ENCODE measurements around the gene SOWAHA. TPM values are rescaled to one million over a fixed set of nuclear protein-coding genes. Genes with fewer than 3 reads are reported as not detected.

SOWAHA gene
- total RNA-seq, 1 donor from 2014 or later: not detected

DNA sequence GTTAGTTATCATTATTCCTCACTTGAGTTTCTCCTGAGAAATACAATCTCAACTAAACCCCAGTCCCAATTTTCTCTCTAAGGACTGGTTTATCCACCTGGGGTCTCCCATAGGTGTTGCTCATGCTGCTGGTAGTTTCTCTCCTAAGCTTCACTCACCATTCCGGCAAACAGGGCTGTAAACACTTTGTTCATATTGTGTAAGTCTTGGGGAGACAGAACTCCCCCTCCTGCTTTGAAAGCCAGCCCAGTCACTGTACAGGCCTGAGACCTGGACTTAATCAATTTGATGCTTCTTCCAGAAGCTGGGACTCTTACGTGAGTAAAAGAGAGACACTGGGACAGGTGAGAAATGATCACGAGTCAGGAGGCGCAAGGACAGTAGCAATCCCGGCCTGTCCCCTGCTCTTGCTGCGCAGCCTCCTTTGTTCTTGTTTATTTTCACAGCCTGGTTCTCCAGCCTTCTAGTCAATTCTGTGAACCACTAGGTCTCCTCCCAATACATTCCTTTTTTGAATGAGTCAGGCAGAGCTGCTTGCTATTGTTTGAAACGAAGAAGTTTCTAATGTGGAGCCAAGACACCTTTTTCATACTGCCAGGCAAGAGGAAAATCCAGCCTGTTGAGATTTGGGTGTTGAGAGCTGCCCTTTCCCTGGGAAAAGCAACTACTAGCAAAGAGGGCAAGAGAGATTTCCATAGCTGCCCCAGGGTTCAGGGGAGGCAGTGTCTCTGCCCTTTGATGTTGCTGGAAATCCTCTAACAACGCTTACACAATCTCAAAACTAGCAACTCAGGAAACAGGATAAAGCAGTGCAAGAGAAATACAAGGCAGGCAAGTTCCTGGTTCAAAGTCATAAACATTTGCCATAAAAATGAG lies 26.6 kb downstream of the SOWAHA start:
- no peaks in the 10 kb centered on the region for H3K27me3 Mint-ChIP-seq (ENCODE audit: unreplicated experiment)
- TF ChIP-seq, protein P1, sequence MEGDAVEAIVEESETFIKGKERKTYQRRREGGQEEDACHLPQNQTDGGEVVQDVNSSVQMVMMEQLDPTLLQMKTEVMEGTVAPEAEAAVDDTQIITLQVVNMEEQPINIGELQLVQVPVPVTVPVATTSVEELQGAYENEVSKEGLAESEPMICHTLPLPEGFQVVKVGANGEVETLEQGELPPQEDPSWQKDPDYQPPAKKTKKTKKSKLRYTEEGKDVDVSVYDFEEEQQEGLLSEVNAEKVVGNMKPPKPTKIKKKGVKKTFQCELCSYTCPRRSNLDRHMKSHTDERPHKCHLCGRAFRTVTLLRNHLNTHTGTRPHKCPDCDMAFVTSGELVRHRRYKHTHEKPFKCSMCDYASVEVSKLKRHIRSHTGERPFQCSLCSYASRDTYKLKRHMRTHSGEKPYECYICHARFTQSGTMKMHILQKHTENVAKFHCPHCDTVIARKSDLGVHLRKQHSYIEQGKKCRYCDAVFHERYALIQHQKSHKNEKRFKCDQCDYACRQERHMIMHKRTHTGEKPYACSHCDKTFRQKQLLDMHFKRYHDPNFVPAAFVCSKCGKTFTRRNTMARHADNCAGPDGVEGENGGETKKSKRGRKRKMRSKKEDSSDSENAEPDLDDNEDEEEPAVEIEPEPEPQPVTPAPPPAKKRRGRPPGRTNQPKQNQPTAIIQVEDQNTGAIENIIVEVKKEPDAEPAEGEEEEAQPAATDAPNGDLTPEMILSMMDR (IDR thresholded peaks at IDR 0.05; ENCODE audit: unreplicated experiment): no peak
- peak overlapping the region; percentile 91 for H3K27ac Mint-ChIP-seq (ENCODE audit: unreplicated experiment)

DNA sequence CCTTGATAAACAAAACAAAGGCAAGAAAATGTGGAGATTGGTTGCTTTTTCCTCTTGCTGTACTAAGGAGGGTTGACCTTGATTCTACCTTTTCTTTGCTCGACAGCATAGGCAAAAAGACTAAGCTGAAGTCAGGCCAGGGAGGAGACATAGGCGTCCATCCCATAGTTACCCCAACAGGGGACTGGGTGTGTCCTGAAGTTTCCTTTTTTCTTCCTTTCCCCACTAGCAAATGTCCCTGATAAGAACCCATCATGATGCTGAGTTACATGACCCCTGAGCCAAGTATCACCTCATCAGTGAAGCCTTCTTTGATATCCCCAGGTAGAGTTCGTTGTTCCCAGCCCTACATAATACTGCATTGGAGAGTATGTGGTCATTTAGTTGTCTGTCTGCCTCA lies 27.2 kb downstream of the SOWAHA start:
- no peaks in the 10 kb centered on the region for H3K27me3 Mint-ChIP-seq (ENCODE audit: unreplicated experiment)
- no peak for DNase-seq (ENCODE audit: low spot score)
- TF ChIP-seq, protein P1 (IDR thresholded peaks at IDR 0.05; ENCODE audit: unreplicated experiment): no peak

More for the DNA sequence above, 26.6 kb downstream of the SOWAHA start:
- no peaks in the 10 kb centered on the region for H3K36me3 Mint-ChIP-seq (ENCODE audit: low read depth, unreplicated experiment)
- DNase-seq (ENCODE audit: low spot score): no peak
- peaks cover 31% of the 10 kb centered on the region for H3K4me1 Mint-ChIP-seq (ENCODE audit: unreplicated experiment)
- H3K4me3 Mint-ChIP-seq (ENCODE audit: unreplicated experiment): no peak overlapping the region
- H3K9me3 Mint-ChIP-seq (ENCODE audit: unreplicated experiment): no peaks in the 10 kb centered on the region

DNA sequence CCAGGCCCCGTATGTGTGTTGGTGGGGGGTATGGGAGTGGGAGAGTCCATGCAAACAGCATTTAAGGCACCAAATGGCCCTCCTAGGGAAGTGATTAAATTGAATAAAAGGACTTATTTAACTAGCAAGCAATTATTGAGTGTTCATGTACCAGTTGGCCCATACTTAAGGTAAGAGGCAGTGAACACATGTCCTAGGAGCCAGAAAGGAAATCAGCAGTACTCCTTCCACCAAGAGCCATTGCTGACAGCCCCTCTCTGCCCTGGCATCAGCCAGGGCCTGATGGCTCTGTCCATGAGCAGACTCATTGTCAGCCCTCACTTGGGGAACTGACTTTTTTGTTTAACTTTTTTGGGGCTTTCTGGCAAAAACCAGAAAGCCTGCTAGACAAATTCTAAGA lies 27.8 kb downstream of the SOWAHA start:
- H3K9me3 Mint-ChIP-seq (ENCODE audit: unreplicated experiment): no peaks in the 10 kb centered on the region
- TF ChIP-seq, protein P1 (IDR thresholded peaks at IDR 0.05; ENCODE audit: unreplicated experiment): no peak
- peaks cover 2% of the 10 kb centered on the region for H3K27me3 Mint-ChIP-seq (ENCODE audit: unreplicated experiment)
- no peaks in the 10 kb centered on the region for H3K36me3 Mint-ChIP-seq (ENCODE audit: low read depth, unreplicated experiment)
- no peak overlapping the region for H3K4me3 Mint-ChIP-seq (ENCODE audit: unreplicated experiment)
- peak overlapping the region; percentile 91 for H3K27ac Mint-ChIP-seq (ENCODE audit: unreplicated experiment)
- H3K4me1 Mint-ChIP-seq (ENCODE audit: unreplicated experiment): peaks cover 31% of the 10 kb centered on the region
- no peak for DNase-seq (ENCODE audit: low spot score)

More for the DNA sequence above, 27.2 kb downstream of the SOWAHA start:
- Mint-ChIP-seq H3K4me3 (ENCODE audit: unreplicated experiment) (no peak overlapping the region), H3K27ac (ENCODE audit: unreplicated experiment) (peak overlapping the region; percentile 91), H3K4me1 (ENCODE audit: unreplicated experiment) (peaks cover 31% of the 10 kb centered on the region), H3K9me3 (ENCODE audit: unreplicated experiment) (no peaks in the 10 kb centered on the region), H3K36me3 (ENCODE audit: low read depth, unreplicated experiment) (no peaks in the 10 kb centered on the region)

DNA sequence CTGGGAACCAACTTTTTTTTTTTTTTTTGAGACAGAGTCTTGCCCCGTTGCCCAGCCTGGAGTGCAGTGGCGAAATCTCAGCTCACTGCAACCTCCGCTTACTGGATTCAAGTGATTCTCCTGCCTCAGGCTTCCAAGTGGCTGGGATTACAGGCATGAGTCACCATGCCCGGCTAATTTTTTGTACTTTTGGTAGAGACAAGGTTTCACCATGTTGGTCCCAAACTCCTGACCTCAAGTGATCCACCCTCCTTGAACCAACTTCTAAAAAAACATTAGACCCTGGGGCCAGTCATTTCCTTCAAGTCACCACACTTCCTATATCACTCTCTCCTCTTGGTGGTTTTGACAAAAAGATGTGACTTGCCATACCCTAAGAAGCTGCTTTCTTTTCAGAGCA lies 28.2 kb downstream of the SOWAHA start:
- TF ChIP-seq, protein P1 (IDR thresholded peaks at IDR 0.05; ENCODE audit: unreplicated experiment): no peak
- no peak for DNase-seq (ENCODE audit: low spot score)
- peaks cover 2% of the 10 kb centered on the region for H3K27me3 Mint-ChIP-seq (ENCODE audit: unreplicated experiment)
- no peak overlapping the region for H3K4me3 Mint-ChIP-seq (ENCODE audit: unreplicated experiment)
- H3K9me3 Mint-ChIP-seq (ENCODE audit: unreplicated experiment): no peaks in the 10 kb centered on the region
- peaks cover 29% of the 10 kb centered on the region for H3K4me1 Mint-ChIP-seq (ENCODE audit: unreplicated experiment)
- H3K36me3 Mint-ChIP-seq (ENCODE audit: low read depth, unreplicated experiment): no peaks in the 10 kb centered on the region
- H3K27ac Mint-ChIP-seq (ENCODE audit: unreplicated experiment): no peak overlapping the region

DNA sequence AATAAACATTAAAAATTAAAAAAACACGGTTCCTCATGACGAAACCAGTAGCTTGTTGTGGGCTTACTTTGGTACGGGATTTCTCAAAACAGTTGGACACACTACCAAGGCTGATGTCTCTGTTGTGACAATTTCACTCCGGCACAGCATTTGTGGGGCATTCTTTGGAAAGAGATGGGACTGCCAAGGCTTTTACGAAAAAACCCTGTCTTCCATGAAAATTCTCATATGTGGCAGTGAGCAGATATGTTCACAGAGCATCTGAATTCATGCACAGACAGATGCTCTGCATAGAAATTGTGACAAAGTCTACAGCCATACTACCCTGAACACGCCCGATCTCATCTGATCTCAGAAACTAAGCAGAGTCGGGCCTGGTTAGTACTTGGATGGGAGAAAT lies 35.2 kb downstream of the SOWAHA start:
- no peaks in the 10 kb centered on the region for H3K4me1 Mint-ChIP-seq (ENCODE audit: unreplicated experiment)
- DNase-seq (ENCODE audit: low spot score): no peak
- no peak overlapping the region for H3K4me3 Mint-ChIP-seq (ENCODE audit: unreplicated experiment)
- H3K9me3 Mint-ChIP-seq (ENCODE audit: unreplicated experiment): no peaks in the 10 kb centered on the region
- H3K27me3 Mint-ChIP-seq (ENCODE audit: unreplicated experiment): peaks cover 4% of the 10 kb centered on the region
- H3K36me3 Mint-ChIP-seq (ENCODE audit: low read depth, unreplicated experiment): no peaks in the 10 kb centered on the region
- TF ChIP-seq, protein P1 (IDR thresholded peaks at IDR 0.05; ENCODE audit: unreplicated experiment): no peak
- no peak overlapping the region for H3K27ac Mint-ChIP-seq (ENCODE audit: unreplicated experiment)
